HEK293T (cell line): Measurements from ENCODE around the gene COX7B.

Experiments
- BHLHE40 ChIP-seq: fragments of 450-650 bp; IDR thresholded peaks from 2 replicates; pipeline ENCODE4 v1.6.1; 2016; ENCODE audit warnings: mild to moderate bottlenecking, moderate library complexity, borderline replicate concordance
- ELF4 ChIP-seq: fragments of 450-650 bp; IDR thresholded peaks from 2 replicates; pipeline ENCODE4 v1.6.1; 2017; ENCODE audit warnings: antibody characterized with exemption
- FOXA1 ChIP-seq: fragments of 450-650 bp; IDR thresholded peaks from 2 replicates; pipeline ENCODE4 v1.6.1; 2016; ENCODE audit warnings: mild to moderate bottlenecking
- TARDBP ChIP-seq: fragments of 450-650 bp; IDR thresholded peaks from 2 replicates; pipeline ENCODE4 v1.6.1; 2016

DNA sequence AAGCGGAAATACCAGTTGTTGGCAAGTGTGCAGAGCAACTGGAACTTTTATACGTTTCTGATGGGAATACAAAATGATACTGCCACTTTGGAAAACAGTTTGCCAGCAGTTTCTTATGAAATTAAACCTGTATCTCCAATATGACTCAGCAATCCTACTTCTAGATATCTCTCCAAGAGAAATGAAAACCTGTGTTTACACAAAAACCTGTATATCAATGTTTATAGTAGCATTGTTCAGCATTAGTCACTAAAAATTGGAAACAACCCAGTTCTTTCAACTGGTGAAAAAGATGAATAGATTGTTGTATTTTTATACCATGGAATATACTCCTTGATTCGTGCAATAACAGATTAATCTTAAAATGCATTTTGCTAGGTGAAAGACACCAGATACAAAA is 38.0 kb downstream of the COX7B start:
- TF ChIP-seq TARDBP = no peak
- no peak for TF ChIP-seq FOXA1
- no peak for TF ChIP-seq ELF4
- TF ChIP-seq BHLHE40 = no peak
